CD4-positive, alpha-beta T cell treated with Interferon gamma for 1 hour (primary cell): ENCODE measurements around the gene GNLY.
"Not testable (repeated sequence)": the region's sequence is repeated elsewhere in the genome, so short reads cannot be mapped to it uniquely, and the experiment has no call there.

Source experiments
- DNase-seq: peaks from one replicate; pipeline ENCODE4 v3.0.0-alpha.2; 2020

The GNLY gene

DNA sequence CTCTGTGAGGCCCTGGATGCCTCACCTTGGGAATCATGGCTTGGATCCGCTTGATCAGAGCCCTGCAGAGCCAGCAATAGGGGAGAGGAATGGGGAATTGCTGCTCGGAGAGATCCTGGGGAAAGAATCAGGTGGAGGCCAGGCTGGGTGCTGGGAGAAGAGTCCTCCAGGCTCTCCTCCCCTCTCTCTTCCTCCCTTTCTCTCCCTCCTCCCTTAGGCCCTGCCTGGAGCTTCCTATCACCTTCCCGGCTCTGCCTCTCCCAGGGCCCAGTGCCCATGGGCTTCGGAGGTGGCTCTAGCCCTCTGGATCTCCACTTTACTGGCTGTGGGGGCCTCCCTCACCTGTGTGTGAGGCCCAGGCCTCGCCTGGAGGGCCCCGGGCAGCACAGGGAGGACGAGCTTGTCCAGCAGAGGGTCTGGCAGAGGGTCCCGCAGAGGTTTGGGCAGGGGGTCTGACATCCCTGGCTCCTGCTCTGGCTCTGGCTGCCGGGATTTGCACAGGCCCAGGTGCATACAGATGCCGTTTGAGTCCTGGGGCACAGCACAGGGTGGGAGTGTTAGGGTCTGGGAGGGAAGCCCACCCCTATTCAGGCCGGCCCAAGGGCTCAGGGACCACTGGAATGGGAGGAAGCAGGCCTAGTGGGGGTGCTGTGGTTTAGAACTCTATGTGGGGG, 28.8 kb upstream of the GNLY start:
- DNase-seq = no peak

DNA sequence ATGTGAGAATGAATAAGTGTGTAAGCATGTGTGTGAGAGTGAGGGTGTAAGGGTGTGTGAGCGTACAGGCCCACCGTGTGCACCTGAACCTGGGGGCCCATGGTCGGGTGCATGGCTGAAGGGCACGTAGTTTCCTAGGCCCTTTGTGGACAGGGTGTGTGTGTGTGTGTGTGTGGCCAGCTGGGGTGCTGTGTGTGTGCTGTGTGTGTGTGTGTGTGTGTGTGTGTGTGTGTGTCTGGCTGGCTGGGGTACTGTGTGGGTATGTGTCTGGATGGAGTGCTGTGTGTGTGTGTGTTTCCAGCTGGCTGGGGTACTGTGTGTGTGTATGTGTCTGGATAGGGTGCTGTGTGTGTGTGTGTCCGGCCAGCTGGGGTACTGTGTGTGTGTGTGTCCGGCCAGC, 28.1 kb upstream of the GNLY start:
- no peak for DNase-seq

DNA sequence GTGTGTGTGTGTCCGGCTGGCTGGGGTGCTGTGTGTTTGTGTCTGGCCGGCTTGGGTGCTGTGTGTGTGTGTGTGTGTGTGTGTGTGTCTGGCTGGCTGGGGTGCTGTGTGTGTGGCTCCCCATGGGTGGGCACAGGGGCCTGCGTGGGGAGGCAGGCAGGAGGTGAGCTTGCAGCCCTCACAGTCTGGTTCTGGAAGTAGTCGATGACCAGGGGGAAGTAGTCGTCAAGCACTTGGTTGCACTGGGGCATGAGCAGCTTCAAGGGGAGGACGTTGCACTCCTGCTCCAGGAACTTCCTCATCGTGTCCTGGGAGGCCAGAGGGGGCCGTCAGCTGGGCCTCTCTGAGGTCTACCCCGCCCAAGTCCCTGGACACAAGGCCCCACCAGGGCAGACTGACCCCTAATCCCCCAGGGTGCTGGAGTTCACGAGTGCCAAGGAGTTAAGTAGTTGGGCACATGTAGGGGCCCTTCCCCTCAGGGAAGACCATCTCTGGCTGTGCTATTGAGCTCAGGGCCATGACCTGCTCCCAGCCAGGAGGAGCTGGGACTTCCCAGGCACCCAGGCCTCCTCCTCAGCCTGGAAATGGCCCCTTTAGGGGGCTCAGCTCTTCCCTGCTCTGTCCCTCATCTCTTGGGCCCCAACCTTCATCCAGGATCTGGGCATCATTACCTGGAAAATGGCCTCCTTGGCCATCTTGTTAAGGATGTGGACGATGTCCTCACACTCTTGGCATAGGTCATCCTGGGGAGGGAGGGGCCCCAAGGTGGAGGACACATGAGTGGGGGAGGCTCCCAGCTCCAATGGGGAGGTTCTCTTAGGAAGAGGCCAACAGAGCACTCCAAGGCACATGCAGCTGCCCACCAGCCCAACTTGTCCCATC, 27.5 kb upstream of the GNLY start:
- peak; percentile 29 for DNase-seq

GRCh38 chr2:85667561-85668008, 26.6 kb upstream of the GNLY start:
- no peak for DNase-seq

DNA sequence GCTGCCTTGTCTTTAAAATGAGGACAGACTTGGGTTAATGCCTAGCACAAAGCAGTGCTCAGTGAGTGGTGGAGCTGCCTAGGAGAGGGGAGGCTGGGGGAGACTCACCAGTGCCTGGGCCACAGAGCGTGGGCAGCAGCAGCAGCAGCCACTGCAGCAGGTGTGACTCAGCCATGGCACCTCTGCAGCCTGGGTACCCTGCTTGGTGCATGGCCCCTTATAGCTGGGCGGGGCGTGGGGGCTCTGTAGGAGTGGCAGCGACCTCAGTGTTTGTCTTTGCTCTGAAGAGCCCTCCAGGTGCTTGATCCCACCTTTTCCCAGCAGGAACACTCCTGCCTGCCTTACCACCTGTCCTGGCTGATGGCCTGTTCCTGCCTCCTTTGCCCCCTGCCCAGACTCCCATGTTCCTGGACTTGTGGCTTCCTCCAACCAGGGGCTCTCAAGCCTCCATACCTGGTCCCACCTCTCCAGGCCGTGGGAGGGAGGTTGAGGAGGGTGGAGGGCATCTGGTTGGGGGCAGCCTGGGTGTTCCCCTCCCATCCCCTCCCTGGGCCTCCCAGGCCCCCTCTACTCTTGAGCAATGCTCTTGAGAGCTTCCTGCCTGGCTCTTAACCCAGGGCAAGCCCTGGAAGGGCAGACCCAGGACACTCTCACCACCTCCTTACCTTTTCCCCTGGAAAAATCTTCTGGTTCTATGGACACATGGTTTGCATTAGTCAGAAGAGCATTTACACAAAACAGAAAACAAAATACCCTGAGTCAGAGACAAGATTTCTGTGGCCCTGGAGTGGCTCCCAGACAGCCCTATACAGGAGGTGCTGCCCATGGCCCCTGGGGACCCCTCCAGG, 25.9 kb upstream of the GNLY start, which contains the start of gene SFTPB:
SFTPB (minus strand) TSS at position 191 of the 848 bp plus-strand sequence; CDS start at position 175, 16 bp downstream.
- DNase-seq = no peak

DNA sequence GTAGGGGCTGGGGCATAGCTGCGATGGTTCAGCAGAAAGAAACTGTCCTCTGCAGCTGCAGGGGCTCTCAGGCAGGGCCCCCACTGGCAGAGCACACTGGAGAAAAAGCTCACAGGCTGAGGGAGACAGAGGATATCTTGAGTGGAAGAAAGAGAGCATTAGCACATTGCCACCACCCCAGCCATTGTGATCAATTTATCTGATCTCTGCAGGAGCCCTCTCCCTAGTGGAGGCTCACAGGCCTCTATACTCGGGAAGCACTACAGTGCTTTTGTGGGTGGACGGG, 25.4 kb upstream of the GNLY start:
- no peak for DNase-seq

GRCh38 chr2:85669549-85669948, 24.6 kb upstream of the GNLY start:
- no peak for DNase-seq

DNA sequence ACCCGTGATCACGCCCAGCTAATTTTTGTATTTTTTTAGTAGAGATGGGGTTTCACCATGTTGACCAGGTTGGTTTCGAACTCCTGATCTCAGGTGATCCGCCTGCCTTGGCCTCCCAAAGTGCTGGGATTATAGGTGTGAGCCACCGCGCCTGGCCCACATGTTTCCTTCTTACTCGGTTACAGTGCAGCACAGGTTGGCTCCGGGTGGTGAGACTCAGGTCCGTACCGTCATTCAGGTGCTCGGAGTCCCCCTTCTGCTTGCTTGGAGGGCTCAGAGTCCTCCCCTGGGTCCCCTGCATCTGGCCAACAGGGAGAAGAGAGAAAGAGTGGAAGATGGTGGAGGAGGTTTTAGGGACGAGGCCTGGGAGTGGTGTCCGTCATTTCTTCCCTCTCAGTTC, 23.7 kb upstream of the GNLY start:
- DNase-seq = not testable (repeated sequence)

- DNase-seq = no peak
Observed at GRCh38 chr2:85672456-85672855, 21.7 kb upstream of the GNLY start.

DNA sequence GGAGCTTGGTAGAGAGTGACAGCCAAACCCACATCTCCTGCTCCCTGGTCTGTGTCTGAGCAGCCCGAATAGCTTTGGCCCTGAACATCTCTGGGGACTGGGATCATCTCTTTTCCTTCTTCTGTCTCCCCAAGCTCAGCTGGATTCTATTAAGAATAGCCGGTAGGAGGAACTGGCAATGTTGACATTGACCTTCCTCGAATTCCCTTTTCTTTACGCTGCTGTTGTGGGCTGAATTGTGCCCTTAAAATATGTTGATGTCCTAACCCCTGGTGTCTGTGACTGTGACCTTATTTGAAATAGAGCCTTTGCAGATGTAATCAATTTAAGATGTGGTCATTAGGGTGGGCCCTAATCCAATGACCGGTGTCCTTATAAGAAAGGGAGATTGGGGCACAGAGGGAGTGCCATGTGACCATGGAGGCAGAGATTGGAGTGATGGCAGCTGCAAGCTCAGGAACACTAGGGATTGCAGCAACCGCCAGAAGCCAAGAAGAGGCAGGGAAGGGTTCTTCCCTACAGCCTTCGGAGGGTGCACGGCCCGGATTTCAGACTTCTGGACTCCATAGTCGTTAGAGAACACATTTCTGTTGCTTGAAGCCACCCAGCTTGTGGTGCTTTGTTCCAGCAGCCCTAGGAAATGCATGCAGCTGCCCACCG, 20.3 kb upstream of the GNLY start:
- DNase-seq = no peak

GRCh38 chr2:85674417-85674816, 19.7 kb upstream of the GNLY start:
- DNase-seq = no peak

- no peak for DNase-seq
Observed at GRCh38 chr2:85675427-85675826, 18.7 kb upstream of the GNLY start.

DNA sequence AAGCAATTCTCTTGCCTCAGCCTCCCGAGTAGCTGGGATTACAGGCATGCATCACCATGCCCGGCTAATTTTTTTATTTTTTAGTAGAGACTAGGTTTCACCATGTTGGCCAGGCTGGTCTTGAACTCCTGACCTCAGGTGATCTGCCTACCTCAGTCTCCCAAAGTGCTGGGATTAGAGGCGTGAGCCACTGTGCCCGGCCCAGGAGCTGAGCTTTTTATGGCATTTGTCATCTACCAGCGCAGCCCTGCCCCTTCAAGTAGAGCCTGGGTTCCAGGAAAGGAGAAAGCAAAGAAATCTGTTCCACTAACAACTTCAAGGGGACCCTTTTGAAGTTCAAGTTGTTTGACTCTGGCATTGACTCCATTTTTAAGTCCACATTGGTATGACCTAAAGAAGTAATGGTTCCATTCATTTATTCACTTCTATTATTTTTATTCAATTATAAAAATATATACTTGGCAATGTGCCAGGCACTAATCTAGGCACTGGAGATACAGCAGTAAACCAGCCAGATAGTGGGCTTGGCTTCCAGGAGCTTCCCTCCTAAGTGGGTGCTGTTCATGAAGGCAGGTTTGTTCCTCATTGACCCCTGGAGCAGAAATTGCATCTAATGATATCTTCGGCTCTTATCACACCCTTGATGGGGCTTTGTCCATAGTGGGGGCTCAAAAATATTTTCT, 18.2 kb upstream of the GNLY start:
- no peak for DNase-seq

DNA sequence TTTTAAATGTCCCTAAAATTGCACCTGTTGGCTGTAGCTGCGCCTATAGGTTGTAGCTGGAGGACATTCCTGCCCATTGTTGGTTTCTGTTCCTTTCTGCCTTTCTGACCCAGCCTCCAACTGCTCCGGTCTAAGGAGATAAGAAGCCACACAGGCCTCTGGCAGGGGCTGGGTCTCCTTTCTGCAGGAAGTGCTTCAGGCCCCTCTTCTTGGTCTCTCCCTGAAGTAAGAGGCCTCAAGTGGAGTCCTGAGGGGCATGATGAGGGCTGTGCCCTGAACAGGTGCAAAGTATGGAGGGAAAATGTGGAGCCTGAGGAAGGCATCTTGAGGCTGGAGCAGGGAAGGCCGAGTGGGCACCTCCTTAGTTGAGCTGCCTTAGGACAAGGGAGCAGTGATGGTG, 15.8 kb upstream of the GNLY start:
- DNase-seq = no peak

- peak; percentile 67 for DNase-seq
Observed at GRCh38 chr2:85678794-85679672, 15.1 kb upstream of the GNLY start.

DNA sequence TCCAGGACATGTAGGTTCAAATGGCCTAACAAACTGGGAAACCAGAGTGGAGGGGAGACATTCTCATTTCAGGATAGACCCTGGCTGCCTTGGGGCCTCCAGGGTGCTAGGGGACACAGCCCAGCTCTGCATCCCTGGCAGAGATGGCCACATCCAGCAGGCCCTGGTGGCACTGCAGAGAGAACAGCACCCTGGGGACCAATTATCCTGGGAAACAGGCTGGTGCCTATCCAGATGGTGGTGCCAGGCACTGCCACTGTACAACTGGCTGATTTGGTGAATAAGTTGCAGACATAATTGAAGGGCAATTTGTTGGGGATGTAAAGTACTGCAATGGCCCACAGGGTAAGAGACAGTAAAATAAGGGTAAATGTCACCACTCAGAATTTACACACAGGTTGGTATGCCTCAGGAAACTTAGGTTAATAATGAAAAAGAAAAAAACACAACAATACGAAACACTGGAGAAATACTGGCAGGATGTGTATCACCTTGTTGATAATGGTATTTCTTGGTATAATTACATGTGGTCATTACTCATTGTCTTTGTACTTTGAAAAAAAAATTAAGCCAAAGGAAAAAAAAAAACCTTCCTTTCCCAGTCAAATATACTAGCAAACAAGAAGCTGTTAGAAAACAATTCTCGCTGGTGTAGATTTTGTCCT, 13.3 kb upstream of the GNLY start:
- DNase-seq = no peak

DNA sequence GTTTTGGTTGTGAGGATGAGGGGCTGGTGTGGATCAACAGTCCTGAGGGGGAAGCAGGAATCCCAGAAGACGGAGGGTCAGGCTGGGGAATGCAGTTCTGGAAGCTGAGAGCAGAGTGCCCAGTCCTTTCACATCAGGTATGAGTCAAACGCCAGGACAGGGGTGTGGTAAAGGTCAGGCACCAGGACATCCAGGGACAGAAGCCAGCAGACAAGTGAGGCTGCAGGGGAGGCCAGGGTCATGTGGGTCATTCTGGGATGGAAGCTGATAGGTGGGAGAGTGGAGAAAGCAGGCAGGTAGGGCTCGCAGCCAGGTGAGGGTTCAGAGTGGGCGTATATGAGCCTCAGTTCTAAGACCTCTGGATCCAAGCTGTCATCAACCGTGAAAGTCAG, 12.8 kb upstream of the GNLY start:
- DNase-seq = no peak

- no peak for DNase-seq
Observed at GRCh38 chr2:85681776-85682175, 12.4 kb upstream of the GNLY start.

GRCh38 chr2:85682378-85682777, 11.8 kb upstream of the GNLY start:
- no peak for DNase-seq

GRCh38 chr2:85684380-85684779, 9.8 kb upstream of the GNLY start:
- no peak for DNase-seq

DNA sequence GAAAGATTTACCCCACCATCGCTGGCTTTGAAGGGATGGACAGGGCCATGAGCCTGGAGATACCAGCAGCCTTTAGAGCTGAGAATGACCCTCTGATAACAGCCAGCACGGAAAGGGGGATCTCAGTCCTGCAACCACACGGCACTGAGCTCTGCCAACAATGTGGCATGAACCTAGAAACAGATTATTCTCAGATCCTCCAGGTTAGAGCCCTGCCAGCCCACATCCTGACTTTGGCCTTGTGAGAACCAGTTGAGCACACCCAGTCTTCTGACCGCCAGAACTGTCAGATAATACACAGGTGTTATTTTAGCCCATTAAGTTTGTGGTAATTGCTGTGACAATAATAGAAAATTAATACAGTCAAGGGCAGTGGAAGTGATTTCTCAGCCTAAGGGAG, 9.4 kb upstream of the GNLY start:
- no peak for DNase-seq
